SK-N-SH (cell line): Measurements from ENCODE around the gene LILRA2.

Source experiments
- CTCF ChIP-seq: fragments of 200-600 bp; sonication (generic); IDR thresholded peaks from 2 replicates; pipeline ENCODE4 v1.6.1; 2017; ENCODE audit warnings: antibody characterized with exemption, mild to moderate bottlenecking, moderate library complexity
- ELF1 ChIP-seq: IDR thresholded peaks from 2 replicates; pipeline ENCODE4 v1.4.0; 2012
- GABPA ChIP-seq: IDR thresholded peaks from 2 replicates; pipeline ENCODE4 v1.4.0; 2012; ENCODE audit warnings: low read depth, mild to moderate bottlenecking
- IRF3 ChIP-seq: fragments of 150-350 bp; IDR thresholded peaks from 2 replicates; pipeline ENCODE4 v1.6.1; 2016; ENCODE audit warnings: mild to moderate bottlenecking, low read depth, low read length
- POLR2AphosphoS5 ChIP-seq: IDR thresholded peaks from 2 replicates; pipeline ENCODE4 v1.6.1; 2012; ENCODE audit warnings: low read depth, low read length
- USF1 ChIP-seq: IDR thresholded peaks from 2 replicates; pipeline ENCODE4 v1.4.0; 2012; ENCODE audit warnings: low read depth, borderline replicate concordance

- TF ChIP-seq USF1 (no peak), CTCF (no peak), GABPA (no peak), ELF1 (no peak), IRF3 (no peak), POLR2AphosphoS5 (no peak)
These were observed 53.2 kb downstream of the LILRA2 start for GRCh38 chr19:54626757-54627156.
